ENCODE data around the gene SIRT4. TPM values are rescaled to one million over a fixed set of nuclear protein-coding genes. Genes with fewer than 3 reads are reported as not detected.
A peak's percentile ranks its signal among the peaks of the same experiment; 100 is the strongest.

Gene SIRT4
- total and polyA plus RNA-seq, 12 donors, result 1.9 to 16.8 (median 4.3) TPM

DNA sequence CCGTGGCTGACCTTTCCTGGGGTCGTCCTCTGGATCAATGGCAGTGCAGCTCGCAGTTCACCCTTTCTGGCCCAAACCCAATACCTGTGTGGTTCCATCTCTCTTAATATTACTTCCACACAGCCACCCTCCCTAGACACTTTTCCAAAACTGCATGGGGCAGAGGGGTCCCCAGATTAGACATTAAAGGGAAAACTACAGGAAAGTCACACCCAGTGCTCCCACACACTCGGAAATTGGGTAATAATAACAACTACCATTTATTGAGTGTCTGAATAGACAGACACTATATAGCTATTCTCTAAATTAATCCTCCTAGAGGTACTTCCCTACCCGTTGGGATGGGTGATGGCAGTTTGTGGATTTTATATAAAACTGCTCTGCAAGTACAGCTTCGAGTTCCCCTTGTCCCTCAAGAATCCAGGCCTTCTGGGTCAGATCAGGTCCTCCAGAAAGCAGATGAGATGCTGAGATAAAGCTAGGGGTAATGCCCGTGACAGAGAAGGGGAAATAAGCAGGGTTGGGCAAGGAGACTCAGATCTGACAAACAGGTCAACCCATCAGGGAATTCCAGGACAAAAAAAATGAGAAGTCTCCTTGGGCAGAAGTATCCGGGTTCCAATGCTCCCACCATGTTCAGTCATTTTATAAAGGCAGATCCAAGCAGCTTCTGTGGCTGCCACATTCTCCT, 35.8 kb upstream of the SIRT4 start:
- no peaks in the 10 kb centered on the region for H3K36me3 ChIP-seq (replicated peaks in 1 of 2)
- H3K9me3 ChIP-seq (replicated peaks in 1 of 3), result no peaks in the 10 kb centered on the region
- 30 to 51% (median 36%) methylated on average over 6 to 8 of the region's 8 CpGs for WGBS, 4 donors
- peak overlapping the region in 2 of 5 donors; percentile 51 to 58 for H3K27ac ChIP-seq
- intact Hi-C loops (cut with DNase I), result loop anchor here (2.0 kb wide), 2 partner anchors 38 to 40 kb away; no protein-coding TSS in a partner anchor
- H3K4me3 ChIP-seq, result no peak overlapping the region
- no peak for TF ChIP-seq POLR2A (IDR thresholded peaks at IDR 0.05)
- TF ChIP-seq, protein P1, sequence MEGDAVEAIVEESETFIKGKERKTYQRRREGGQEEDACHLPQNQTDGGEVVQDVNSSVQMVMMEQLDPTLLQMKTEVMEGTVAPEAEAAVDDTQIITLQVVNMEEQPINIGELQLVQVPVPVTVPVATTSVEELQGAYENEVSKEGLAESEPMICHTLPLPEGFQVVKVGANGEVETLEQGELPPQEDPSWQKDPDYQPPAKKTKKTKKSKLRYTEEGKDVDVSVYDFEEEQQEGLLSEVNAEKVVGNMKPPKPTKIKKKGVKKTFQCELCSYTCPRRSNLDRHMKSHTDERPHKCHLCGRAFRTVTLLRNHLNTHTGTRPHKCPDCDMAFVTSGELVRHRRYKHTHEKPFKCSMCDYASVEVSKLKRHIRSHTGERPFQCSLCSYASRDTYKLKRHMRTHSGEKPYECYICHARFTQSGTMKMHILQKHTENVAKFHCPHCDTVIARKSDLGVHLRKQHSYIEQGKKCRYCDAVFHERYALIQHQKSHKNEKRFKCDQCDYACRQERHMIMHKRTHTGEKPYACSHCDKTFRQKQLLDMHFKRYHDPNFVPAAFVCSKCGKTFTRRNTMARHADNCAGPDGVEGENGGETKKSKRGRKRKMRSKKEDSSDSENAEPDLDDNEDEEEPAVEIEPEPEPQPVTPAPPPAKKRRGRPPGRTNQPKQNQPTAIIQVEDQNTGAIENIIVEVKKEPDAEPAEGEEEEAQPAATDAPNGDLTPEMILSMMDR (IDR thresholded peaks at IDR 0.05), result peak in 1 of 6 experiments; percentile 9
- no peaks in the 10 kb centered on the region for H3K27me3 ChIP-seq
- no peak for DNase-seq
- peaks cover 27 to 40% of the 10 kb centered on the region in 2 donors for H3K4me1 ChIP-seq (replicated peaks in 1 of 2)

DNA sequence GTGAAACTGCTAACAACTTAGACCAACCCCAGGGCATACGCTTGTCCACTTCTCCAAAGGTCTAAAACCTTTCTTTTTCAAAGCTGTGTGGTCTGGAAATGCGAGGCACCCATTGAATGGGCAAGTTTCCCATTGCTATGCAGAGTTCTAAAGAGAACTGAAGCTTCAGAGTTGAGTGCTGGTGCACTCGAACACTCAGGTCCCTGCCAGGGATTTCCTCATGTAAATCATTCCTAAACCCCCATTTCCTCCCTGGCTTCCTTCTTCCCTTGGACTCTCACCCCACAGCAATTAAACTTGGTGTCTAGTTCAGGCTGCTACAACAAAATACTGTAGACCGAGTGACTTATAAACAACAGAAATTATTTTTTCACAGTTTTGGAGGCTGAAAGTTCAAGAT, 34.4 kb upstream of the SIRT4 start:
- no peaks in the 10 kb centered on the region for H3K36me3 ChIP-seq (replicated peaks in 1 of 2)
- intact Hi-C loops (cut with DNase I), result loop anchor here (2.0 kb wide), 2 partner anchors 39 to 41 kb away; no protein-coding TSS in a partner anchor
- no peak for DNase-seq
- H3K4me3 ChIP-seq, result no peak overlapping the region
- TF ChIP-seq, protein P1 (IDR thresholded peaks at IDR 0.05), result no peak
- no peak for TF ChIP-seq POLR2A (IDR thresholded peaks at IDR 0.05)
- H3K27me3 ChIP-seq, result no peaks in the 10 kb centered on the region
- no peak overlapping the region for H3K27ac ChIP-seq
- peaks cover 16 to 26% of the 10 kb centered on the region in 2 donors for H3K4me1 ChIP-seq (replicated peaks in 1 of 2)
- H3K9me3 ChIP-seq (replicated peaks in 1 of 3), result no peaks in the 10 kb centered on the region
- 56 to 64% (median 60%) methylated on average over 4 of the region's 4 CpGs for WGBS, 4 donors

DNA sequence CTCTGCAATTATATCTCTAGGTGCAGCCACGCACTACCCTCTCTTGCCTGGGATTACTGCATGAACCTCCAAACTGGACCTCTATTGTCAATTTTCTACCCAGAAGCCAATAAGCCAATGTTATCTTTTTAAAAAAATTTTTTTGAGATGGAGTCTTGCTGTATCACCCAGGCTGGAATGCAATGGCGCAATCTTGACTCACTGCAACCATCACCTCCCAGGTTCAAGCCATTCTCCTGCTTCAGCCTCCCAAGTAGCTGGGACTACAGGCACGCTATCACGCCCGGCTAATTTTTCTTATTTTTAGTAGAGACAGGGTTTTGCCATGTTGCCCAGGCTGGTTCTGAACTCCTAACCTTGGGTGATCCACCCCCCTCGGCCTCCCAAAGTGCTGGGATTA, 25.4 kb upstream of the SIRT4 start:
- Histone ChIP-seq H3K9me3 (replicated peaks in 1 of 3) (no peaks in the 10 kb centered on the region), H3K4me1 (replicated peaks in 1 of 2) (no peaks in the 10 kb centered on the region), H3K27me3 (no peaks in the 10 kb centered on the region), H3K36me3 (replicated peaks in 1 of 2) (no peaks in the 10 kb centered on the region), H3K27ac (no peak overlapping the region), H3K4me3 (no peak overlapping the region)
- TF ChIP-seq, protein P1 (IDR thresholded peaks at IDR 0.05), result no peak
- no peak for TF ChIP-seq POLR2A (IDR thresholded peaks at IDR 0.05)
- no peak for DNase-seq
- WGBS, 4 donors, result 93 to 99% (median 95%) methylated on average over 6 of the region's 6 CpGs
- intact Hi-C loops (cut with DNase I), result no loop called here

DNA sequence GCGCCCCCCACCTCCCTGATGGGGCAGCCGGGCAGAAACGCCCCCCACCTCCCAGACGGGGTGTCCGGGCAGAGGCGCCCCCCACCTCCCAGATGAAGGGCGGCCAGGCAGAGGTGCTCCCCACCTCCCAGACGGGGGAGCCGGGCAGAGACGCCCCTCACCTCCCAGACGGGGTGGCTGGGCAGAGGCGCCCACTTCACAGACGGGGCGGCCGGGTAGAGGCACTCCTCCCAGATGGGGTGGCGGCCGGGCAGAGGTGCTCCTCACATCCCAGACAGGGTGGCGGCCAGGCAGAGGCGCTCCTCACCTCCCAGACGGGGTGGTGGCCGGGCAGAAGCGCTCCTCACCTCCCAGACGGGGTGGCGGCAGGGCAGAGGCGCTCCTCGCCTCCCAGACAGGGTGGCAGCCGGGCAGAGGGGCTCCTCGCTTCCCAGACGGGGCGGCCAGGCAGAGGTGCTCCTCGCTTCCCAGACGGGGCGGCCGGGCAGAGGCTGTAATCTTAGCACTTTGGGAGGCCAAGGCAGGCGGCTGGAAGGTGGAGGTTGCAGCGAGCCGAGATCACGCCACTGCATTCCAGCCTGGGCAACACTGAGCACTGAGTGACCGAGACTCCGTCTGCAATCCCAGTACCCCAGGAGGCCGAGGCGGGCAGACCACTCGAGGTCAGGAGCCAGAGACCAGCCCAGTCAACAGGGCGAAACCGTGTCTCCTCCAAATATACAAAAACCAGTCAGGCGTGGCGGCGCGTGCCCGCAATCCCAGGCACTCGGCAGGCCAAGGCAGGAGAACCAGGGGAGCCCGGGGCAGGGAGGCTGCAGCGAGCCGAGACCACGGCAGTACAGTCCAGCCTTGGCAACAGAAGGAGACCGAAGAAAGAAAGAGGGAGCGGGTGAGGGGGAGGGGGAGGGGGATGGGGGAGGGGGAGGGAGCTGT, 23.7 kb upstream of the SIRT4 start:
- Histone ChIP-seq H3K27me3 (no peaks in the 10 kb centered on the region), H3K36me3 (replicated peaks in 1 of 2) (no peaks in the 10 kb centered on the region), H3K4me1 (replicated peaks in 1 of 2) (no peaks in the 10 kb centered on the region), H3K27ac (no peak overlapping the region), H3K4me3 (no peak overlapping the region), H3K9me3 (replicated peaks in 1 of 3) (no peaks in the 10 kb centered on the region)
- intact Hi-C loops (cut with DNase I), result no loop called here
- no peak for DNase-seq
- TF ChIP-seq, protein P1 (IDR thresholded peaks at IDR 0.05), result no peak
- 93 to 96% (median 96%) methylated on average over 20 to 55 of the region's 57 CpGs for WGBS, 4 donors

All from adrenal gland (tissue), 12 donors.